PFSK-1 (cell line): Measurements from ENCODE around the gene AP2B1.

ENCODE experiments used
- FOXP2 ChIP-seq: optimal IDR thresholded peaks from 2 replicates; pipeline ENCODE3; 2011; ENCODE audit warnings: borderline replicate concordance, control low read depth, inconsistent platforms; ENCODE audit not compliant: insufficient read depth; ENCODE audit errors: extremely low read length, extremely low read depth
- POLR2AphosphoS5 ChIP-seq: IDR thresholded peaks from 2 replicates; pipeline ENCODE4 v1.6.1; 2012; ENCODE audit warnings: low read depth, mild to moderate bottlenecking, control low read depth, low read length, moderate library complexity
- SIN3A ChIP-seq: IDR thresholded peaks from 2 replicates; pipeline ENCODE4 v1.6.1; 2012; ENCODE audit warnings: mild to moderate bottlenecking, low read length, moderate library complexity, borderline replicate concordance; ENCODE audit not compliant: insufficient read depth
- TAF1 ChIP-seq: IDR thresholded peaks from 2 replicates; pipeline ENCODE4 v1.6.1; 2012; ENCODE audit warnings: low read length, control low read depth, borderline replicate concordance; ENCODE audit not compliant: insufficient read depth
- TF ChIP-seq, protein P1 (sequence below), 2 experiments: IDR thresholded peaks; 2 replicates each; pipeline versions ENCODE4 v1.6.1 to v1.8.0; 2011 to 2012; ENCODE audit warnings: low read depth in 2 of 2, low read length in 2 of 2, control low read depth in 1 of 2, inconsistent platforms in 1 of 2, mild to moderate bottlenecking in 1 of 2, moderate library complexity in 1 of 2; ENCODE audit not compliant: insufficient read depth in 1 of 2

Gene AP2B1

DNA sequence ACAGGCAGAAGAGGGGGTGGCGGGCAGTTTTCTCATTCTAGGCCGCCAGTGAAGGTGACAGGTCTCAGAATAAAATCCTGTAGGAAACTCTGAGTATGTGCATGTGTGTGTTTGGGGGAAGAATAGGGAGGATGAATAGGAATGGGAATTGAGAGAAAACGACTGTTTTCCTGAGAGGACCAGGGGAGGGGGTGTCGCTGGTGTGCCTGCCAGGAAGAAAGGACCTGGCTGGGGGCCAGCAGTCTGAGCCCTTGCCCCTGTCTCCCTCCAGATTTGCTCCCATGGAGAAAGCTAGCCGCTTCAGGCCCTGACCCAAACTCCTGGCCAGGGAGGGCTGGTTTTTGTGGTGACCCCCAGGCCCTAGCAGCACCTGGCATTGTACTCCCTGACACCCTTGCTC, 187.9 kb downstream of the AP2B1 start:
- TF ChIP-seq FOXP2: no peak
- no peak for TF ChIP-seq TAF1
- TF ChIP-seq, protein P1, sequence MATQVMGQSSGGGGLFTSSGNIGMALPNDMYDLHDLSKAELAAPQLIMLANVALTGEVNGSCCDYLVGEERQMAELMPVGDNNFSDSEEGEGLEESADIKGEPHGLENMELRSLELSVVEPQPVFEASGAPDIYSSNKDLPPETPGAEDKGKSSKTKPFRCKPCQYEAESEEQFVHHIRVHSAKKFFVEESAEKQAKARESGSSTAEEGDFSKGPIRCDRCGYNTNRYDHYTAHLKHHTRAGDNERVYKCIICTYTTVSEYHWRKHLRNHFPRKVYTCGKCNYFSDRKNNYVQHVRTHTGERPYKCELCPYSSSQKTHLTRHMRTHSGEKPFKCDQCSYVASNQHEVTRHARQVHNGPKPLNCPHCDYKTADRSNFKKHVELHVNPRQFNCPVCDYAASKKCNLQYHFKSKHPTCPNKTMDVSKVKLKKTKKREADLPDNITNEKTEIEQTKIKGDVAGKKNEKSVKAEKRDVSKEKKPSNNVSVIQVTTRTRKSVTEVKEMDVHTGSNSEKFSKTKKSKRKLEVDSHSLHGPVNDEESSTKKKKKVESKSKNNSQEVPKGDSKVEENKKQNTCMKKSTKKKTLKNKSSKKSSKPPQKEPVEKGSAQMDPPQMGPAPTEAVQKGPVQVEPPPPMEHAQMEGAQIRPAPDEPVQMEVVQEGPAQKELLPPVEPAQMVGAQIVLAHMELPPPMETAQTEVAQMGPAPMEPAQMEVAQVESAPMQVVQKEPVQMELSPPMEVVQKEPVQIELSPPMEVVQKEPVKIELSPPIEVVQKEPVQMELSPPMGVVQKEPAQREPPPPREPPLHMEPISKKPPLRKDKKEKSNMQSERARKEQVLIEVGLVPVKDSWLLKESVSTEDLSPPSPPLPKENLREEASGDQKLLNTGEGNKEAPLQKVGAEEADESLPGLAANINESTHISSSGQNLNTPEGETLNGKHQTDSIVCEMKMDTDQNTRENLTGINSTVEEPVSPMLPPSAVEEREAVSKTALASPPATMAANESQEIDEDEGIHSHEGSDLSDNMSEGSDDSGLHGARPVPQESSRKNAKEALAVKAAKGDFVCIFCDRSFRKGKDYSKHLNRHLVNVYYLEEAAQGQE (IDR thresholded peaks at IDR 0.05; ENCODE audit: insufficient read depth in 1 of 2, low read depth in 2 of 2, low read length in 2 of 2): no peak
- no peak for TF ChIP-seq SIN3A
- no peak for TF ChIP-seq POLR2AphosphoS5

DNA sequence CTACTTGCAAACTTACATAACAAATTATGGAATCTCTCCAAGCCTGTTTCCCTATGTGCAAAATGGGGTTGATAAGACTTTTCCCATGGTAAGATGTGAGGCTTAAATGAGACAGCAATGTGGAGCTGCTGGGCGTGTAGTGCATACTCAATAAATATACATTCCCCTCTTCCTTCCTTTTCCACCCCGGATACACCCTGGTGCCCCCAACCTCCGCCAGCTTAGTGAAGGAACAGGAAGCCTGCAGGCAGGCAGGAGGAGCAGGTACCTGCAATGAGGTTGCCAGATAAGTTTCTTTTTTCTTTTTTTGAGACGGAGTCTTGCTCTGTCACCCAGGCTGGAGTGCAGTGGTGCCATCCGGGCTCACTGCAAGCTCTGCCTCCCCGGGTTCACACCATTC, 188.5 kb downstream of the AP2B1 start:
- TF ChIP-seq, protein P1 (IDR thresholded peaks at IDR 0.05; ENCODE audit: insufficient read depth in 1 of 2, low read depth in 2 of 2, low read length in 2 of 2): no peak
- no peak for TF ChIP-seq TAF1
- no peak for TF ChIP-seq FOXP2
- TF ChIP-seq SIN3A: no peak
- TF ChIP-seq POLR2AphosphoS5: no peak
